HG03342 (cell line): ENCODE results near the gene KCNQ1.

ENCODE experiments used
- ATAC-seq: cut with Tn5 transposase; IDR thresholded peaks from one replicate; pipeline ENCODE4 v1.9.1; 2021; ENCODE audit warnings: mild to moderate bottlenecking, moderate library complexity; ENCODE audit not compliant: unreplicated experiment

The KCNQ1 gene

GRCh38 chr11:2769409-2770095, 324.7 kb downstream of the KCNQ1 start:
- no peak for ATAC-seq

GRCh38 chr11:2770096-2770751, 325.4 kb downstream of the KCNQ1 start:
- ATAC-seq: no peak

DNA sequence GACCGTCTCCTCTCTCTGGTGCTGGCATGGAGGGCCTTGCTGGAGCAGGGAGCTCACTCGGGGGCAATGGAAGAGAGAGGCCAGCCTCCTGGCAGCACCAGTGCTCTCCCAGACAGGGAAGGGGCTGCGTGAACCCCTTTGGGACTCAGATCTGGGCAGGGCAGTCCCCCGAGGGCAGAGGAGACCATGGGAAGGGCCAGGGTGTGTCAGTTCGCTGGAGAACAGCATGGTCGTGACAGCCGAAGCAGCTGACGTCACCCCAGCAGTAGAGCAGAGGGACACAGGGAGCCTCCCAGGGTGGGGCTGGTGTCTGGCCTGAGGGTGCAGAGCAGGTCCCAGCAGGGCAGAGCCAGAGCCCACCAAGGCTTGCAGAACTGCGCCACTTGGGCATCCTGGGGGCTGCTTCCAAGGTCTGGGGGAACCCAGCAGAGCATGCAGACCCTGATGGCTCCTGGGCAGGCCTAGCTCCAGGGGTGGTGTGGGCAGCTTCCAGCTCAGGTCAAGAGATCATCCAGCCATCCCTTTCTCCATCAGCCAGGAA, 326.0 kb downstream of the KCNQ1 start:
- no peak for ATAC-seq

GRCh38 chr11:2771758-2772466, 327.1 kb downstream of the KCNQ1 start:
- ATAC-seq: no peak

GRCh38 chr11:2772544-2773031, 327.8 kb downstream of the KCNQ1 start:
- no peak for ATAC-seq

GRCh38 chr11:2774173-2775082, 329.6 kb downstream of the KCNQ1 start:
- ATAC-seq: no peak

DNA sequence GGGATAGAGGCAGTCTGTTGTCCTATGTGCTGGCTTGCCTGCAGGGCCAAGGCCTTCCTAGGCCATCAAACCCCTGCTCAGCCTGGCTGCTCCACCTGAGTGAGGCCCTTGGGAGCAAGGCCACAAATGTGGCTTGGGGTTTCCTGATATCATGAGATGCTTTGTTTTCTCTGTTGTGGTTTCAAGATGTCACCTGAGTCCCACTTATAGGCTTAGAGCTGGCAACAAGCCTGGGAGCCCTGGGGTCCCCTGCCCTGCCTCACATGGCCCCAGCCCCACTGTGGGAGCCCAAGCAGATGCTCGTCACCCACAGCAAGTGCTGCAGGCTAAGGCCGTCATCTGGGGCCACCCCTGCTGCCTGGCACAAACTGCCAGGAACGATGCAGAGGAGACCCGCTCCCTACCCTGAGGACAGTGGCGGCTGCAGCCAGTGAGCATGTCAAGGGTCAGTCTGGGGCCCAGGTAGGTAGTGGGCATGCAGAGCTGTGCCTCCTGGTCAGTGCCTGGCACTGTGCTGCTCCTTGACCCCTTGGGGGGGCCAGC, 330.3 kb downstream of the KCNQ1 start:
- no peak for ATAC-seq

- ATAC-seq: no peak
Measured at GRCh38 chr11:2775626-2776350, 331.0 kb downstream of the KCNQ1 start.

DNA sequence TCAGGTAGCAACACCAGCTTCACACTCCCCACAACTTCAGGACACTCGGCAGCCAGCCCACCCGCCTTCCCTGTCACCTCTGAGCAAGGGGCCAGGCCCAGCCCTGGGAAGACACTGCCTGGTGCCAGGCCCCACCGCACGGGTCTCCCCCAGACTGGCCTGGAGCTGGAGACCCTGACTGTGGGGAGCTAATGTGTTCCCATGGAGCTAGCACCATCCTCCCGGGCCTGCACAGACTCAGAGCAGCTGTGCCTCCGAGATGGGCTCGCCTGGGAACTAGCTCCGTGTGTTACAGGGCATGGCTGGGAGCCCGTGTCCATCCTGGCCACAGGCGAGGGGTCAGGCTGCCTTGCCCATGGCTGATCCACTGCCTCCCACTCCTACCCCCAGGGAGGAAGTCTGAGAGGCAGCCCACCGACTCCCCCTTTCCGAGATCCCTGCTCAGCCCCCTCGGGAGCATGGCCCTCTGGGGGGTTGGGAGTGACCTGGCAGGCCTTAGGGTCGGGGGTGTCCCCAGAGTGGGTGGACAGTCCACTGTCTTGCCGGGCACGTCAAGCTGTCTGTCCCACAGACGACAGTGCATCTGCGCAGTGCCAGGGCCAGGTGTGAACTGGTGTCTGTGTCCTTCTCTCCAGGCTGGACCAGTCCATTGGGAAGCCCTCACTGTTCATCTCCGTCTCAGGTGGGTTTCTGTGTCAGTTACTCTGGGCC, 331.7 kb downstream of the KCNQ1 start:
- ATAC-seq: no peak

DNA sequence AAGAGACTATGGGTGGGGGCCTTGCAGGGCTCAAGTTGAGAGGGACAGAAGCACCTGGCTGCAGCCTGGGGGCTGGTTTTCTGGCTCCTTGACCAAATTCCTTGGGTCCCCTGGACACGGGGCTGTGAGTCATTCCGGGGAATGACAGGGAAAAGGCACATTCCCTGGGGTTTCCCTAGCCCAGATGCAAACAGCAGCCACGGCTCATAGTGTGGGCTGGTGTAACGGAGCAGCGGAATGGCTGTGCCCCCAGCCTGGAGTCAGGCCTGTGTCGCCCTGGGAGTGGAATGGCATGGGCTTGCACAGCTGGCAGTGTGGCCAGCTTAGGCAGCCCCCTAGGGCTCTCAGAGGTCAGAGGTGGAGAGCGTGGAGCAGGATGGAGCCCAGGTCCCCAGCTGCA, 332.6 kb downstream of the KCNQ1 start:
- no peak for ATAC-seq

DNA sequence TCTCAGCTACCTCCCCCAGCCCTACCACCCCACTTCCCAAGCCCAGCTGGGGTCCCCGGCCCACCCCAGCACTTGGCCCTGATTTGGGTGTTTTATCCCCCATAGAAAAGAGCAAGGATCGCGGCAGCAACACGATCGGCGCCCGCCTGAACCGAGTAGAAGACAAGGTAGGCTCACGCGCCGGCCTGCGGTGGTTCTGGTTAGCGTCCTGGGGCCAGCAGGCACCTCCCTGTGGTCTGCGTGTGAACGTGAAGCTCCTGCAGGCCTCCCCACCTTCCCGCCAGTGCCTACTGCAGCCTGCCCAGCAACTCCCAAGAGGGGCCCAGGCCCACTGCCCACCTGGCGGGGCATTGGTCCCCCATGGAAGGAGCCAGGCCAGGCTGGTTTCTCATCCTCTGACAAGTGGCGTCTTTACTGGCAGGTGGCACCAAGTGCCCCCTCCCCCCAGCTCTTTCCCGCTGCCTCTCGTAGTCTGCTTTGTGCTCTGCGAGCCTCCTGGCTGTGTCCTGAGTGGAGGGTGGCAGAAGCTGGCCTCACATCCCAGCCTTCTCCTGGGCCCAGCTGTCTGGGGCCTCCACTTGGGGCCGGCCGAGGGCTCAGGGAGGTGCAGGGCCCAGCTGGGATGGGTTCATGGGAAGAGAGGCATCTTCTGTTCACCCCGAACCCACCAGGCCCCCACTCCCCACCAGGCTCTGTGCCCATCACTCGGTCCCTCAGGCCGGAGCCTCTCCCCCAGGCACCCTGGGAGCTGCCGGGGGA, 333.2 kb downstream of the KCNQ1 start:
- no peak for ATAC-seq

GRCh38 chr11:2778630-2779498, 334.1 kb downstream of the KCNQ1 start:
- no peak for ATAC-seq

- no peak for ATAC-seq
Measured at GRCh38 chr11:2779499-2779980, 334.7 kb downstream of the KCNQ1 start.

DNA sequence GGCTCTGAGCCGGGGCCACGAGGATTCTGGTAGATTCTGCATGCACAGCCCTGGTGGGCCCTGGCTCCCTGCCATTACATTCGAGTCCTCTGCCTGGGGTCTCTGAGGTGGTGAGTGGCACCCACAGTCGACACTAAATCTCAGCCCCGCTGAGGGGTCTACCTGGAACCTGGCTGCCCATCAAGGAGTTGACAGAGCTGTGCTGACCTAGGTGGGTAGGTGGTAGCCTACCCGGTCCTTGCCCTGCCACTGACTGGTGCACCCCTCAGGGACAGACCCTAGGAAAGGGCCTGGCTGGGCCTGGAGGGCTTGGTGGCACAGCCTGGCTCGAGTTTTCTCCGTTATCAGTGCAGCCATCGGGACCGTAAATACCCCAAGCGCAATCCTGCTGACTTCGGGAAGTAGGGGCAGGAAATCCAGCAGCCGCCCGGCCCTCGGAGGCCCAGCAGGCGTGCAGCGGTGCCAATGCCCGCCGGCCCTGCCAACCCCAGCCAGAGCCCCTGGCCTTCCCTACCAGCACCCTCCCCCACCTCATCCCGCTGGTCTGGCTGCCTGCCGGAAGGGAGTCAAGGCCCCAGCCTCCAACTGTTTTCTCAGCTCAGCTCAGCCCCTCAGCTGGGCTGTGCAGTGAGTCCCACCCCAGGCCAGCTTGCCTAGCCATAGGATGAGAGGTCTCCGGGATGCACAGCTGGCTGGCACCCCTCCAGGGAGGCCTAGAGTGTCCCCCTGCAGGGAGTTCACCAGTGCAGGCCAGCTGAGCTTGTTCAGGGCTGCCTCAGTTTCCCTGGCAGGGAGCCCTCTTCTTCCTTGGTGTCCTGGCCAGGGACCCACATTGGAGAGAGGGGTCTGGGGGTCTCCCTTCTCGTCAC, 335.4 kb downstream of the KCNQ1 start:
- ATAC-seq: no peak

DNA sequence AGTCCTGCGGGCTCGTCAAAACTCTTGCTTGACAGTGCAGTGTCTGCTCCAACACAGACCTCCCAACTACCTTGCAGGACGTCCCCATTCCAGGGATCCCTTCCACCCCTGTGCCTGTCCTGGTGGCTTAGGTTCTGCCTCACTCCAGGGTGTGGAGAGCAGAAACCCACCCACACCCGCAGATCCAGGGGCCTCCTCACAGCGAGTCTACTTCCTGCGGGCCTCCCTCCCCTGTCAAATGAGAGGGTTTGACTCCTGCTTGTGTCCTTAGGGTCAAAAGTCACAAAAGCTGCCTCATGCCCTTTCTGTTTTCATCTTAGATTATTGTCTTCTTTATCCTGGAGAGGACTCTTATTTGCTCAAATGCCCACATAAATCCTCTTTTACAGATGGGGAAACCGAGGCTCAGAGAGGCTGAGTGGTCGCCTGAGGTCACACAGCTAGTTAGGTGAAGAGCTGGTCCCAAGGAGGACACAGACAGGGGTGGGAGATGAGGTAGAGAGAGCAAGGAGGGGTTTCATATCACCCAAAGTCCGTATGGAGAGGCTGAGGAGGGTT, 336.1 kb downstream of the KCNQ1 start:
- no peak for ATAC-seq
